GM12892 (cell line): ENCODE results near the gene ZIC1.

Experiments used
- DNase-seq: peaks from one replicate; pipeline ENCODE4 v3.0.0; 2011; ENCODE audit not compliant: insufficient read length
- FAIRE-seq: peaks from 2 replicates; lab custom pipeline; 2011; peaks lifted over from hg19 to GRCh38; lab: Jason Lieb, UNC
- POLR2A ChIP-seq: IDR thresholded peaks from 2 replicates; pipeline ENCODE4 v1.6.1; 2011; ENCODE audit warnings: low read depth, low read length, control low read depth
- POLR2AphosphoS5 ChIP-seq: IDR thresholded peaks from 2 replicates; pipeline ENCODE4 v1.6.1; 2011; ENCODE audit warnings: low read depth, low read length, control low read depth
- TAF1 ChIP-seq: IDR thresholded peaks from 2 replicates; pipeline ENCODE4 v1.6.1; 2011; ENCODE audit warnings: low read depth, mild to moderate bottlenecking, control low read depth, low read length, borderline replicate concordance

The ZIC1 gene

GRCh38 chr3:147422196-147422595 lies 13.0 kb downstream of the ZIC1 start:
- no peak for FAIRE-seq
- TF ChIP-seq POLR2A (no peak), POLR2AphosphoS5 (no peak), TAF1 (no peak)
- no peak for DNase-seq

- FAIRE-seq (no peak), DNase-seq (no peak)
- TF ChIP-seq TAF1 (no peak), POLR2A (no peak), POLR2AphosphoS5 (no peak)
Measured at GRCh38 chr3:147422601-147423536, 13.7 kb downstream of the ZIC1 start.

GRCh38 chr3:147423537-147423797 lies 14.3 kb downstream of the ZIC1 start:
- DNase-seq (no peak), FAIRE-seq (no peak)
- TF ChIP-seq TAF1 (no peak), POLR2A (no peak), POLR2AphosphoS5 (no peak)

- FAIRE-seq, result no peak
- no peak for DNase-seq
- TF ChIP-seq POLR2AphosphoS5 (no peak), POLR2A (no peak), TAF1 (no peak)
Measured at GRCh38 chr3:147423798-147424580, 14.8 kb downstream of the ZIC1 start.

- TF ChIP-seq TAF1 (no peak), POLR2AphosphoS5 (no peak), POLR2A (no peak)
- FAIRE-seq (no peak), DNase-seq (no peak)
Measured at GRCh38 chr3:147424581-147425387, 15.6 kb downstream of the ZIC1 start.

GRCh38 chr3:147425388-147425850 lies 16.3 kb downstream of the ZIC1 start:
- no peak for FAIRE-seq
- no peak for DNase-seq
- TF ChIP-seq POLR2A, result no peak
- TF ChIP-seq POLR2AphosphoS5, result no peak
- no peak for TF ChIP-seq TAF1

GRCh38 chr3:147426931-147427330 lies 17.8 kb downstream of the ZIC1 start:
- no peak for FAIRE-seq
- no peak for TF ChIP-seq POLR2AphosphoS5
- TF ChIP-seq TAF1, result no peak
- no peak for TF ChIP-seq POLR2A
- no peak for DNase-seq

GRCh38 chr3:147427746-147428145 lies 18.6 kb downstream of the ZIC1 start:
- FAIRE-seq (no peak), DNase-seq (no peak)
- no peak for TF ChIP-seq TAF1
- no peak for TF ChIP-seq POLR2AphosphoS5
- no peak for TF ChIP-seq POLR2A

- DNase-seq (no peak), FAIRE-seq (no peak)
- TF ChIP-seq TAF1, result no peak
Measured at GRCh38 chr3:147428326-147428725, 19.2 kb downstream of the ZIC1 start.

- FAIRE-seq, result no peak
- TF ChIP-seq TAF1, result no peak
- no peak for TF ChIP-seq POLR2AphosphoS5
- no peak for TF ChIP-seq POLR2A
Measured at GRCh38 chr3:147428754-147429153, 19.6 kb downstream of the ZIC1 start.

GRCh38 chr3:147431751-147432150 lies 22.6 kb downstream of the ZIC1 start:
- FAIRE-seq, result no peak
- DNase-seq, result no peak
- no peak for TF ChIP-seq POLR2AphosphoS5
- no peak for TF ChIP-seq POLR2A
- no peak for TF ChIP-seq TAF1

More at GRCh38 chr3:147428754-147429153, 19.6 kb downstream of the ZIC1 start:
- DNase-seq, result no peak
